K562 (cell line): ENCODE data around the gene SGPL1. TPM values are rescaled to one million over a fixed set of nuclear protein-coding genes. Genes with fewer than 3 reads are reported as not detected.

Experiments
- ATAC-seq: fragments of 200-7000 bp; cut with Tn5 transposase; 3 replicates; pipeline ENCODE4 v1.9.1; 2020; ENCODE audit warnings: moderate library complexity
- BruUV-seq: library from RNA; stranded (reverse); fragments of 400-500 nt; replicated peaks from 2 replicates; lab custom pipeline; 2021; lab: Mats Ljungman, UMichigan
- CTCF ChIA-PET: fragments of 300-600 bp; formaldehyde crosslinking; extraction: SDS; loops from one replicate; lab custom pipeline; 2021; ENCODE audit warnings: low intra/inter-chr PET ratio; lab: Yijun Ruan, JAX
- POLR2A ChIA-PET: fragments of 300-600, 350-650 bp; sonication (Branson Sonifier 250); formaldehyde crosslinking; extraction: SDS; loops from one replicate; lab custom pipeline; 2021; ENCODE audit warnings: antibody characterized with exemption, inconsistent platforms; lab: Yijun Ruan, JAX
- DNase-seq, 4 experiments: peaks; one replicate each; pipeline versions ENCODE4 v3.0.0 to v3.0.0-alpha.2; 2011 to 2018; ENCODE audit warnings: low spot score in 3 of 4, mixed read lengths in 3 of 4; ENCODE audit errors: extremely low read depth in 1 of 4
- FAIRE-seq: peaks from 2 replicates; lab custom pipeline; 2011; peaks lifted over from hg19 to GRCh38; lab: Jason Lieb, UNC
- H2AFZ ChIP-seq: 2 replicates; pipeline ENCODE4 v1.6.0; 2011; ENCODE audit warnings: low read depth, low read length, control low read depth, inconsistent platforms
- H3K27ac ChIP-seq: fragments of 200-600 bp; 3 replicates; pipeline ENCODE4 v1.8.0; 2011; ENCODE audit warnings: low read depth, mild to moderate bottlenecking, control low read depth, inconsistent platforms, low read length, moderate library complexity, mixed read lengths; ENCODE audit errors: extremely low read depth
- H3K27me3 ChIP-seq, 2 experiments: fragments of 300-600 bp in 1 of 2; 2 replicates in 1 of 2; 3 replicates in 1 of 2; pipeline versions ENCODE4 v1.6.0 to v1.8.0; 2011; ENCODE audit warnings: inconsistent platforms in 2 of 2, low read length in 2 of 2, mild to moderate bottlenecking in 1 of 2, mixed read lengths in 1 of 2, moderate library complexity in 1 of 2; ENCODE audit not compliant: control insufficient read depth in 2 of 2, insufficient read depth in 2 of 2
- H3K36me3 ChIP-seq: fragments of 300-600 bp; 3 replicates; pipeline ENCODE4 v1.8.0; 2011; ENCODE audit warnings: mild to moderate bottlenecking, low read length, inconsistent platforms; ENCODE audit not compliant: control insufficient read depth, insufficient read depth
- H3K4me1 ChIP-seq, 2 experiments: fragments of 200-600 bp in 1 of 2; replicated peaks in 1 of 2; 2 replicates in 1 of 2; 3 replicates in 1 of 2; pipeline versions ENCODE4 v1.5.1 to v1.8.0; 2011; ENCODE audit warnings: inconsistent platforms in 2 of 2, low read length in 2 of 2, mild to moderate bottlenecking in 1 of 2, mixed read lengths in 1 of 2, moderate library complexity in 1 of 2; ENCODE audit not compliant: control insufficient read depth in 2 of 2, insufficient read depth in 2 of 2
- H3K4me2 ChIP-seq: 2 replicates; pipeline ENCODE4 v1.6.1; 2011; ENCODE audit warnings: low read length, control low read depth, inconsistent platforms, mixed read lengths; ENCODE audit not compliant: insufficient read depth
- H3K4me3 ChIP-seq: fragments of 200-600 bp; sonication (generic), shearing (Covaris generic); 2 replicates; pipeline ENCODE4 v1.5.1; 2016; ENCODE audit warnings: control low read depth, inconsistent platforms
- H3K79me2 ChIP-seq: fragments of 200-600 bp; 3 replicates; pipeline ENCODE4 v1.8.0; 2011; ENCODE audit warnings: low read length, inconsistent platforms; ENCODE audit not compliant: control insufficient read depth, insufficient read depth
- H3K9ac ChIP-seq, 2 experiments: 2 replicates each; pipeline versions ENCODE4 v1.6.0 to v1.6.1; 2011; ENCODE audit warnings: low read depth in 2 of 2, low read length in 2 of 2, control low read depth in 1 of 2, inconsistent platforms in 1 of 2, mild to moderate bottlenecking in 1 of 2, mixed read lengths in 1 of 2; ENCODE audit not compliant: insufficient read depth in 1 of 2
- H3K9me1 ChIP-seq: one replicate; pipeline ENCODE4 v1.6.0; 2011; ENCODE audit warnings: inconsistent platforms, mild to moderate bottlenecking, low read length, moderate library complexity; ENCODE audit not compliant: control insufficient read depth, insufficient read depth
- H3K9me3 ChIP-seq: replicated peaks from 2 replicates; pipeline ENCODE4 v1.5.1; 2011; ENCODE audit warnings: low read depth, low read length, inconsistent platforms; ENCODE audit not compliant: control insufficient read depth, insufficient read depth
- H4K20me1 ChIP-seq: replicated peaks from 2 replicates; pipeline ENCODE4 v1.6.1; 2011; ENCODE audit warnings: low read length, inconsistent platforms, mixed read lengths; ENCODE audit not compliant: control insufficient read depth, insufficient read depth
- ARID2 ChIP-seq: fragments of 450-650 bp; IDR thresholded peaks from 2 replicates; pipeline ENCODE4 v1.6.1; 2017; ENCODE audit warnings: antibody characterized with exemption, mild to moderate bottlenecking
- CBFA2T2 ChIP-seq: fragments of 450-650 bp; conservative IDR thresholded peaks from 2 replicates; pipeline ENCODE4 v1.6.1; 2017; ENCODE audit warnings: mild to moderate bottlenecking
- ELF2 ChIP-seq: fragments of 250-450 bp; sonication (Bioruptor Pico); IDR thresholded peaks from 2 replicates; pipeline ENCODE4 v1.5.0; 2021; ENCODE audit warnings: mild to moderate bottlenecking
- FOXO4 ChIP-seq: fragments of 450-650 bp; formaldehyde crosslinking; IDR thresholded peaks from 2 replicates; pipeline ENCODE4 v1.4.0; 2020; ENCODE audit warnings: mild to moderate bottlenecking, moderate library complexity
- IRF2 ChIP-seq: sonication (generic); formaldehyde crosslinking; IDR thresholded peaks from 2 replicates; pipeline ENCODE4 v1.8.1; 2022; ENCODE audit warnings: mild to moderate bottlenecking, missing genetic modification reagents
- L3MBTL2 ChIP-seq: fragments of 450-650 bp; IDR thresholded peaks from 2 replicates; pipeline ENCODE4 v1.6.1; 2016; ENCODE audit warnings: mild to moderate bottlenecking, moderate library complexity
- MYC ChIP-seq, 2 experiments: fragments of 250-450 bp in 1 of 2; sonication (Bioruptor Pico) in 1 of 2; IDR thresholded peaks; 2 replicates each; pipeline versions ENCODE4 v1.5.1 to v1.6.1; 2012 to 2021; ENCODE audit warnings: low read depth in 2 of 2, borderline replicate concordance in 1 of 2, improper control_type of control experiment in 1 of 2, low read length in 1 of 2, mild to moderate bottlenecking in 1 of 2, moderate library complexity in 1 of 2
- NBN ChIP-seq: fragments of 450-650 bp; IDR thresholded peaks from 2 replicates; pipeline ENCODE4 v1.6.1; 2016; ENCODE audit warnings: low read depth, mild to moderate bottlenecking
- PHF21A ChIP-seq: fragments of 450-650 bp; IDR thresholded peaks from 2 replicates; pipeline ENCODE4 v1.6.1; 2017; ENCODE audit warnings: low read depth, borderline replicate concordance
- PRPF4 ChIP-seq: fragments of 200-400 bp; formaldehyde crosslinking; IDR thresholded peaks from one replicate; pipeline ENCODE4 v1.6.1; 2017; ENCODE audit warnings: low read length, low read depth, mild to moderate bottlenecking; ENCODE audit not compliant: insufficient read depth, poor library complexity, severe bottlenecking
- TCF7L2 ChIP-seq: fragments of 150-350 bp; IDR thresholded peaks from 2 replicates; pipeline ENCODE4 v1.6.1; 2016; ENCODE audit warnings: low read depth, mild to moderate bottlenecking, low read length, moderate library complexity
- TRIM25 ChIP-seq: fragments of 450-650 bp; IDR thresholded peaks from 2 replicates; pipeline ENCODE4 v1.7.0; 2016; ENCODE audit warnings: borderline replicate concordance
- USF1 ChIP-seq: sonication (generic); formaldehyde crosslinking; IDR thresholded peaks from 2 replicates; pipeline ENCODE4 v1.9.0; 2022; ENCODE audit warnings: mild to moderate bottlenecking, missing genetic modification reagents
- ZBED1 ChIP-seq: IDR thresholded peaks from 2 replicates; pipeline ENCODE4 v1.6.1; 2014
- ZBTB26 ChIP-seq: fragments of 450-650 bp; formaldehyde crosslinking; IDR thresholded peaks from 2 replicates; pipeline ENCODE4 v1.4.0; 2022; ENCODE audit warnings: missing genetic modification characterization
- ZNF280A ChIP-seq: fragments of 450-650 bp; IDR thresholded peaks from 2 replicates; pipeline ENCODE4 v1.6.1; 2018; ENCODE audit warnings: mild to moderate bottlenecking, low read depth; ENCODE audit not compliant: partially characterized antibody
- WGBS: fragments of 100-300 bp; shearing (Covaris generic); methylation state at CpG from one replicate; pipeline ENCODE4 v1.1.6; 2016; ENCODE audit warnings: low coverage, mixed read lengths; ENCODE audit not compliant: insufficient coverage; ENCODE audit errors: missing lambda C conversion rate; 5-methylcytosine and 5-hydroxymethylcytosine counted together
- in situ Hi-C: fragments of 300-500 bp; cut with MboI; formaldehyde crosslinking; loops from 4 replicates; pipeline ENCODE4 v1.15.0; 2018; ENCODE audit warnings: inconsistent platforms, mixed read lengths
- intact Hi-C: fragments of 100-400 bp; cut with micrococcal nuclease; formaldehyde crosslinking; loops from 2 replicates; pipeline ENCODE4 v1.14.2; 2022
- polyA plus RNA-seq, 8 experiments: library from polyadenylated mRNA; depleted of rRNA in 4 of 8; stranded (reverse) in 5 of 8; unstranded in 3 of 8; fragments of >200 nt; fragmentation: Nextera tagmentation in 2 of 8; fragmentation: Illumina TruSeq in 1 of 8; extraction: Ambion mirVana in 2 of 8; extraction: Trizol in 1 of 8; gene quantifications; 2 replicates each; pipeline versions ENCODE4 v1.2.1 to v1.2.3, GENCODE V29; 2011 to 2014; ENCODE audit warnings: inconsistent platforms in 1 of 8, missing spikeins in 1 of 8
- total RNA-seq, 7 experiments: library from RNA; depleted of rRNA in 6 of 7; stranded (reverse); fragments of >200 nt in 6 of 7; fragmentation: Illumina TruSeq in 2 of 7; extraction: Trizol in 2 of 7; gene quantifications; 2 replicates each; pipeline versions ENCODE4 v1.2.1 to v1.2.3, GENCODE V29; 2011 to 2021; ENCODE audit warnings: low replicate concordance in 1 of 7

The SGPL1 gene
- total and polyA plus RNA-seq, 9 of the 15 experiments (the other 6 are each of a cell fraction or from before 2014, with no cell fraction given) = 6.0 to 18.0 (median 8.7) TPM

- DNase-seq = peak in 2 of 4 experiments; percentile 42 to 64
- Histone ChIP-seq H3K27me3 (0 out of 5 replicates have a peak, but pooled peaks cover 5 to 12% of the 10 kb centered on the region in 2 experiments), H3K9ac (peak overlapping the region in 1 of 2 experiments; percentile 73; a peak in 2 of 4 replicates), H4K20me1 (no peaks in the 10 kb centered on the region), H2AFZ (peak overlapping the region; percentile 61), H3K79me2 (no peaks in the 10 kb centered on the region), H3K27ac (no peak overlapping the region), H3K36me3 (no peaks in the 10 kb centered on the region), H3K4me2 (no peak overlapping the region), H3K9me1 (no peaks in the 10 kb centered on the region), H3K4me3 (no peak overlapping the region), H3K9me3 (no peaks in the 10 kb centered on the region), H3K4me1 (peaks cover 11 to 21% of the 10 kb centered on the region in 2 experiments)
- ATAC-seq = peak; percentile 23; the same call in 2 of the 3 replicates
- CTCF ChIA-PET = no interaction called here
- intact Hi-C loops (no loop called here), in situ Hi-C loops (no loop called here)
- FAIRE-seq = peak; percentile 49
- no TSS peak for BruUV-seq
- POLR2A ChIA-PET = interaction anchor here (0.6 to 1.6 kb wide), 5 partner anchors 61 to 1337 kb away, joined by 3 to 4 read pairs (median 3); no protein-coding TSS in a partner anchor
- 15% methylated on average over 7 of the region's 7 CpGs for WGBS
- TF ChIP-seq TCF7L2 = no peak
- TF ChIP-seq ZNF280A = no peak
- TF ChIP-seq ZBTB26 (CRISPR knock-in tag) = no peak
- peak; percentile 58; the same call in 1 of the 2 replicates for TF ChIP-seq L3MBTL2
- no peak for TF ChIP-seq ELF2 (CRISPR knock-in tag)
- TF ChIP-seq IRF2 (CRISPR knock-in tag) = no peak
- peak; percentile 61 for TF ChIP-seq CBFA2T2
- no peak for TF ChIP-seq ARID2
- TF ChIP-seq PHF21A = no peak
- no peak for TF ChIP-seq ZBED1
- no peak for TF ChIP-seq NBN
- no peak for TF ChIP-seq FOXO4 (CRISPR knock-in tag)
- no peak for TF ChIP-seq TRIM25
- TF ChIP-seq MYC (IDR thresholded peaks at IDR 0.05; ENCODE audit: low read depth, low read length) = peak; percentile 24; the same call in 1 of the 2 replicates
- TF ChIP-seq MYC (CRISPR knock-in tag; IDR thresholded peaks at IDR 0.05; ENCODE audit: borderline replicate concordance, low read depth) = no peak
- peak; percentile 69 for TF ChIP-seq USF1 (CRISPR knock-in tag)
- TF ChIP-seq PRPF4 = no peak
Observed at GRCh38 chr10:70890917-70891431, 75.2 kb downstream of the SGPL1 start.
